HEK293 (cell line): Measurements from ENCODE around the gene DTX2.
"Not testable (repeated sequence)": the region's sequence is repeated elsewhere in the genome, so short reads cannot be mapped to it uniquely, and the experiment has no call there.

Experiments used
- ATF2 ChIP-seq: fragments of 450-650 bp; formaldehyde crosslinking; IDR thresholded peaks from 2 replicates; pipeline ENCODE4 v1.5.1; 2016; ENCODE audit warnings: missing biosample characterization, missing genetic modification characterization, low read depth
- CTCF ChIP-seq: fragments of 450-650 bp; formaldehyde crosslinking; IDR thresholded peaks from 2 replicates; pipeline ENCODE4 v1.5.1; 2016; ENCODE audit warnings: missing biosample characterization, missing genetic modification characterization
- KLF7 ChIP-seq: fragments of 450-650 bp; formaldehyde crosslinking; IDR thresholded peaks from 2 replicates; pipeline ENCODE4 v1.5.1; 2016; ENCODE audit warnings: missing biosample characterization, missing genetic modification characterization, borderline replicate concordance
- PATZ1 ChIP-seq: fragments of 450-650 bp; formaldehyde crosslinking; IDR thresholded peaks from 2 replicates; pipeline ENCODE4 v1.5.1; 2016; ENCODE audit warnings: missing biosample characterization, missing genetic modification characterization
- SP2 ChIP-seq: fragments of 450-650 bp; formaldehyde crosslinking; IDR thresholded peaks from 2 replicates; pipeline ENCODE4 v1.5.1; 2016; ENCODE audit warnings: missing biosample characterization, missing genetic modification characterization
- ZFP41 ChIP-seq: fragments of 450-650 bp; formaldehyde crosslinking; IDR thresholded peaks from 2 replicates; pipeline ENCODE4 v1.5.1; 2016; ENCODE audit warnings: missing biosample characterization, missing genetic modification characterization, borderline replicate concordance
- ZNF16 ChIP-seq: fragments of 450-650 bp; formaldehyde crosslinking; IDR thresholded peaks from 2 replicates; pipeline ENCODE4 v1.5.1; 2016; ENCODE audit warnings: low read depth, missing biosample characterization, missing genetic modification characterization
- ZNF18 ChIP-seq: fragments of 450-650 bp; formaldehyde crosslinking; IDR thresholded peaks from 2 replicates; pipeline ENCODE4 v1.5.1; 2016; ENCODE audit warnings: missing biosample characterization, missing genetic modification characterization
- ZNF26 ChIP-seq: fragments of 450-650 bp; formaldehyde crosslinking; IDR thresholded peaks from 2 replicates; pipeline ENCODE4 v1.5.1; 2016; ENCODE audit warnings: missing biosample characterization, missing genetic modification characterization
- ZNF324 ChIP-seq: fragments of 450-650 bp; formaldehyde crosslinking; IDR thresholded peaks from 2 replicates; pipeline ENCODE4 v1.5.1; 2016; ENCODE audit warnings: missing biosample characterization, missing genetic modification characterization
- ZNF335 ChIP-seq: fragments of 450-650 bp; formaldehyde crosslinking; conservative IDR thresholded peaks from 2 replicates; pipeline ENCODE4 v1.5.1; 2016; ENCODE audit warnings: missing biosample characterization, missing genetic modification characterization
- ZNF558 ChIP-seq: fragments of 450-650 bp; formaldehyde crosslinking; IDR thresholded peaks from 2 replicates; pipeline ENCODE4 v1.5.1; 2016; ENCODE audit warnings: missing biosample characterization, missing genetic modification characterization
- ZNF776 ChIP-seq: fragments of 450-650 bp; formaldehyde crosslinking; IDR thresholded peaks from 2 replicates; pipeline ENCODE4 v1.5.0; 2017; ENCODE audit warnings: missing biosample characterization, missing genetic modification characterization, borderline replicate concordance
- ZSCAN18 ChIP-seq: fragments of 450-650 bp; formaldehyde crosslinking; IDR thresholded peaks from 2 replicates; pipeline ENCODE4 v1.5.1; 2016; ENCODE audit warnings: missing biosample characterization, missing genetic modification characterization

GRCh38 chr7:76543197-76543596 is 81.7 kb downstream of the DTX2 start, which contains the start of gene SPDYE16:
- not testable (repeated sequence) for TF ChIP-seq ZNF324 (tag by site-specific recombination); SP2 (tag by site-specific recombination); KLF7 (tag by site-specific recombination); PATZ1 (tag by site-specific recombination); CTCF (tag by site-specific recombination); ZNF18 (tag by site-specific recombination); ZFP41 (tag by site-specific recombination); ZNF16 (tag by site-specific recombination); ZNF558 (tag by site-specific recombination); ATF2 (tag by site-specific recombination); ZSCAN18; ZNF776 (tag by site-specific recombination); ZNF335 (tag by site-specific recombination); ZNF26 (tag by site-specific recombination)
